Measurements from ENCODE around the gene STX5. TPM values are rescaled to one million over a fixed set of nuclear protein-coding genes. Genes with fewer than 3 reads are reported as not detected.
A peak's percentile ranks its signal among the peaks of the same experiment; 100 is the strongest.

The STX5 gene
- total and polyA plus RNA-seq, 9 of the 15 experiments (the other 6 are each of a cell fraction or from before 2014, with no cell fraction given), result 2.8 to 28.6 (median 23.7) TPM

DNA sequence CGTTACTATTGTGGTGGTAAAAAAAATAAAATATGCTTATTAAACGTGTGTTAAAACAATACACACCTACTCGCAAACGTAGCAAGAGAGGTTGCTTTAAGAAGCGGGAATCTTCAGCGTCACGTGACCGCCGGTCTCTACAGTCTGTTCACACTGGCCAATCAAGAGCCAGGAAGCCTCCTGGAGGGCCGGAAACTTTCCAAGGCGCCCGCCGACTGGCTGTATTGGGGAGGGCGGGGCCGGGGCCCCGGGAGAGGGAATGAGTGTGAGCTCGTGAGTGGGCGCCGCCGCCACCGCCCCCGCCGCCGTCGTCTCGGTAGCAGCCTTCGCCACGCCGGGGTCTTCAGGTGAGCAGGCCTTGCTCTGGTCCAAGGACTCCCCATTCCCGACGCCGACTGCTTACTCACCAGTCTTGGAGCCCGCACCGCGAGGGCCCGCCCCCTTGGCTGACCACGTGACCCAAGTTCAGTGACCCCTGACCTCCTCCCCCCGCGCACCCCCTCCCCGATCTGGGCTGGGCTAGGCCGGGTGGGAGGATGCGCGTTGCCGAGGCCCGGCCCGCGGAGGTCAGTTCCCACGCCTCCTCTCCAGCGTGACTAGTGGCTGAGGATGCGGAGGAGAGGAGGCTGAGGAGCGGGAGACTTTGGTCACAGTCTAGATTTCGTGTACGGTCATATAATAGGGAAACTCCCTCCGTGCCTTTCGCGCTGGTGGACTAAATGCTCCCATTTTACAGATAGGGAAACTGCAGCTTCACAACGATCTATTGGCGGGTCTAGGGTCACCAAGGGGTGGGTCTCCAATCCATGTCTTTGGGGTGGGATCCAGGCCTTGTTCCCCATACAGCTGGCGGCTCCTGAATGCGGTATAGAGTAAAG, 60.5 kb downstream of the STX5 start, which contains the start of gene TAF6L:
Gene TAF6L, plus strand, starts transcription at position 253 of the 878 bp plus-strand sequence. CDS start 4,388 bp downstream, outside the sequence.
- Histone ChIP-seq H3K36me3 (ENCODE audit: control insufficient read depth, insufficient read depth, low read length) (peaks cover 37% of the 10 kb centered on the region), H3K9me3 (replicated peaks; ENCODE audit: control insufficient read depth, insufficient read depth, low read depth, low read length) (no peaks in the 10 kb centered on the region), H3K4me3 (peak within 1 kb of the TSS; percentile 48), H3K27me3 (ENCODE audit: control insufficient read depth in 2 of 2, insufficient read depth in 2 of 2, low read length in 2 of 2) (no peaks in the 10 kb centered on the region), H3K9ac (ENCODE audit: insufficient read depth in 1 of 2, low read depth in 2 of 2, low read length in 2 of 2) (peak within 1 kb of the TSS; percentile 69 to 95), H3K4me1 (replicated peaks in 1 of 2; ENCODE audit: control insufficient read depth in 2 of 2, insufficient read depth in 2 of 2, low read length in 2 of 2) (peaks cover 9 to 24% of the 10 kb centered on the region in 2 experiments), H4K20me1 (replicated peaks; ENCODE audit: control insufficient read depth, insufficient read depth, low read length) (no peaks in the 10 kb centered on the region), H3K79me2 (ENCODE audit: control insufficient read depth, insufficient read depth, low read length) (peaks cover 28% of the 10 kb centered on the region), H2AFZ (ENCODE audit: low read depth, low read length) (peak within 1 kb of the TSS; percentile 91), H3K9me1 (ENCODE audit: control insufficient read depth, insufficient read depth, low read length) (no peaks in the 10 kb centered on the region), H3K4me2 (ENCODE audit: insufficient read depth, low read length) (peak within 1 kb of the TSS; percentile 86), H3K27ac (ENCODE audit: extremely low read depth, low read depth, low read length) (peak within 1 kb of the TSS; percentile 88)
- ATAC-seq, result peak; percentile 95
- ChIA-PET CTCF (ENCODE audit: low intra/inter-chr PET ratio) (no interaction called here), POLR2A (interaction anchor here (0.7 to 3.3 kb wide), 12 partner anchors 9 to 170 kb away, joined by 3 to 16 read pairs (median 6); partner anchors contain the start of genes C11orf98, CSKMT, HNRNPUL2 and MTA2)
- FAIRE-seq, result peak; percentile 92
- TSS peak; percentile 52 for BruUV-seq (replicated peaks)
- intact Hi-C loops (cut with micrococcal nuclease), result no loop called here
- under 1% methylated on average over 44 of the region's 60 CpGs for WGBS (ENCODE audit: insufficient coverage, low coverage, missing lambda C conversion rate)
- in situ Hi-C loops (cut with MboI), result no loop called here
- DNase-seq (ENCODE audit: extremely low read depth in 1 of 4, low spot score in 3 of 4), result peak; percentile 97 to 99 (median 98)
- TF ChIP-seq TAF9B (IDR thresholded peaks at IDR 0.05; ENCODE audit: partially characterized antibody) (no peak), MYNN (IDR thresholded peaks at IDR 0.05) (no peak), MYNN (CRISPR knock-in tag; IDR thresholded peaks at IDR 0.05) (no peak), TGIF2 (CRISPR knock-in tag; IDR thresholded peaks at IDR 0.05) (no peak), ZNF175 (CRISPR knock-in tag; IDR thresholded peaks at IDR 0.05; ENCODE audit: low read depth) (no peak), ZNF707 (CRISPR knock-in tag; conservative IDR thresholded peaks at IDR 0.05) (no peak), HDAC8 (tag; IDR thresholded peaks at IDR 0.05) (no peak), TAL1 (IDR thresholded peaks at IDR 0.05) (no peak), HDAC3 (IDR thresholded peaks at IDR 0.05; ENCODE audit: borderline replicate concordance, partially characterized antibody) (no peak), DNMT1 (IDR thresholded peaks at IDR 0.05) (no peak), LARP7 (IDR thresholded peaks at IDR 0.05) (no peak), RBM14 (IDR thresholded peaks at IDR 0.05; ENCODE audit: borderline replicate concordance, insufficient read depth, low read depth, low read length) (no peak), ZC3H8 (IDR thresholded peaks at IDR 0.05) (no peak), ZSCAN29 (IDR thresholded peaks at IDR 0.05) (no peak), ZNF408 (CRISPR knock-in tag; IDR thresholded peaks at IDR 0.05; ENCODE audit: low read depth) (no peak), GTF2F1 (IDR thresholded peaks at IDR 0.05; ENCODE audit: low read depth, low read length) (no peak)
- TF ChIP-seq, protein P1, sequence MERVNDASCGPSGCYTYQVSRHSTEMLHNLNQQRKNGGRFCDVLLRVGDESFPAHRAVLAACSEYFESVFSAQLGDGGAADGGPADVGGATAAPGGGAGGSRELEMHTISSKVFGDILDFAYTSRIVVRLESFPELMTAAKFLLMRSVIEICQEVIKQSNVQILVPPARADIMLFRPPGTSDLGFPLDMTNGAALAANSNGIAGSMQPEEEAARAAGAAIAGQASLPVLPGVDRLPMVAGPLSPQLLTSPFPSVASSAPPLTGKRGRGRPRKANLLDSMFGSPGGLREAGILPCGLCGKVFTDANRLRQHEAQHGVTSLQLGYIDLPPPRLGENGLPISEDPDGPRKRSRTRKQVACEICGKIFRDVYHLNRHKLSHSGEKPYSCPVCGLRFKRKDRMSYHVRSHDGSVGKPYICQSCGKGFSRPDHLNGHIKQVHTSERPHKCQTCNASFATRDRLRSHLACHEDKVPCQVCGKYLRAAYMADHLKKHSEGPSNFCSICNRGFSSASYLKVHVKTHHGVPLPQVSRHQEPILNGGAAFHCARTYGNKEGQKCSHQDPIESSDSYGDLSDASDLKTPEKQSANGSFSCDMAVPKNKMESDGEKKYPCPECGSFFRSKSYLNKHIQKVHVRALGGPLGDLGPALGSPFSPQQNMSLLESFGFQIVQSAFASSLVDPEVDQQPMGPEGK (CRISPR knock-in tag; IDR thresholded peaks at IDR 0.05; ENCODE audit: borderline replicate concordance), result no peak
- TF ChIP-seq, protein P2, sequence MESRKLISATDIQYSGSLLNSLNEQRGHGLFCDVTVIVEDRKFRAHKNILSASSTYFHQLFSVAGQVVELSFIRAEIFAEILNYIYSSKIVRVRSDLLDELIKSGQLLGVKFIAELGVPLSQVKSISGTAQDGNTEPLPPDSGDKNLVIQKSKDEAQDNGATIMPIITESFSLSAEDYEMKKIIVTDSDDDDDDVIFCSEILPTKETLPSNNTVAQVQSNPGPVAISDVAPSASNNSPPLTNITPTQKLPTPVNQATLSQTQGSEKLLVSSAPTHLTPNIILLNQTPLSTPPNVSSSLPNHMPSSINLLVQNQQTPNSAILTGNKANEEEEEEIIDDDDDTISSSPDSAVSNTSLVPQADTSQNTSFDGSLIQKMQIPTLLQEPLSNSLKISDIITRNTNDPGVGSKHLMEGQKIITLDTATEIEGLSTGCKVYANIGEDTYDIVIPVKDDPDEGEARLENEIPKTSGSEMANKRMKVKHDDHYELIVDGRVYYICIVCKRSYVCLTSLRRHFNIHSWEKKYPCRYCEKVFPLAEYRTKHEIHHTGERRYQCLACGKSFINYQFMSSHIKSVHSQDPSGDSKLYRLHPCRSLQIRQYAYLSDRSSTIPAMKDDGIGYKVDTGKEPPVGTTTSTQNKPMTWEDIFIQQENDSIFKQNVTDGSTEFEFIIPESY (CRISPR knock-in tag; IDR thresholded peaks at IDR 0.05), result peak; percentile 25

Data from K562 (cell line).